Measurements from ENCODE around the gene RANBP1.

Gene RANBP1

DNA sequence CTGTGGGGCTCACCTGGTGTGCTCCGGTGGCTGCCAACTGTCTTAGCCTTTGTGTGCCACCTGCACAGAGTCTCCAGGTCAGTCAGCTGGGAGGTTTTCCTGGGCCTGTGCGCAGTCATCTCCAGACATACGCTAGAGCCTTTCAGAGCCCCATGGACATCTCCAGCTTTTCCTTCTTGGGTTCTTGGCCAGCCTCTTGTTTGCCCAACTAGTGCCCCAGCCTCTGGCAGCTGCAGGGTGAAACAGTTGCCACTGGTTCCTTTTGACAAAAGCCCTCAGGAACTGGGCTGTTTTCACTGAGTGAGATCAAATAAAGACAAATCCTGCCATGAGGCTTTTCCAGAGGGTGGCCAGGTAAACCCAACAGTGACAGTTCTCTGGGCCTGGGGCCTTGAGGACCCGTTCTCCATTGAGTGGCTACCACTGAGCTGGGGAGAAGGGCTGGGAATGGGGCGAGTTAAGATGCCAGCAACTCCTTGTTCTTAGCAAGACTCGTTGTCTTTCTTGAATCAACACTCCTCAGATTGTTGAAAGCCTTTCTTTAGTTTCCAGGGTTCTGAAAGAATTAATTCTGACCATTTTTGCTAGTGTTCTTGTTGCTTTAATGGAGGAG is 16.7 kb upstream of the RANBP1 start:
- no peak overlapping the region for H3K27ac ChIP-seq (ENCODE audit: low read depth, low read length)

DNA sequence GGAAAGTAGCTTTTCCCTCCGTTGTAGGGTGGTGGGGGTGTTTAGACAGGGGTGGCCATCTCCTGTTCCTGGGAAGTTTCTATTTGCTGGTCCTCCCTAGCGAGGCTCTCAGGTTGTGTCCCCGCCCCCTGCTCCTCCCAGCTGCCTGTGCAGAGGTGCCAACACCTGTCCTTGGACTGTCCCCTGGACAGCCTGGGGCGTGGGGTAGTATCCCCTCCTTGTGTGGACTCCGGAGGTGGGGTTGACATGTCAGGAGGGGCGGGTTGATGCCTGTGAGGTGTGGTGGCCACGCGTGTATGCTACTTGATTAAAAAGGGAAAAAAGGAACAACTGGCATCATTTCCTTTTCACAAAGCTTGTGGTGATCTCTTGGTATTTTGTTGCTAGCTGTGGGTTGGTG is 14.3 kb upstream of the RANBP1 start:
- H3K27me3 ChIP-seq (ENCODE audit: control insufficient read depth, insufficient read depth, low read length): no peaks in the 10 kb centered on the region
- H3K9me3 ChIP-seq (ENCODE audit: control insufficient read depth, insufficient read depth, low read length): no peaks in the 10 kb centered on the region
- H3K4me3 ChIP-seq (ENCODE audit: low read depth, low read length): no peak overlapping the region
- peaks cover 6% of the 10 kb centered on the region; the same call in 1 of the 2 replicates for H3K4me1 ChIP-seq (ENCODE audit: control insufficient read depth, insufficient read depth, low read length)
- H3K9ac ChIP-seq (ENCODE audit: low read depth, low read length): no peak overlapping the region
- H3K27ac ChIP-seq (ENCODE audit: low read depth, low read length): no peak overlapping the region
- peaks cover 92% of the 10 kb centered on the region for H3K36me3 ChIP-seq (ENCODE audit: control insufficient read depth, insufficient read depth, low read length)

More for the DNA sequence above, 16.7 kb upstream of the RANBP1 start:
- peaks cover 93% of the 10 kb centered on the region for H3K36me3 ChIP-seq (ENCODE audit: control insufficient read depth, insufficient read depth, low read length)
- no peak overlapping the region for H3K4me3 ChIP-seq (ENCODE audit: low read depth, low read length)
- no peaks in the 10 kb centered on the region for H3K27me3 ChIP-seq (ENCODE audit: control insufficient read depth, insufficient read depth, low read length)
- H3K9me3 ChIP-seq (ENCODE audit: control insufficient read depth, insufficient read depth, low read length): no peaks in the 10 kb centered on the region
- no peak overlapping the region for H3K9ac ChIP-seq (ENCODE audit: low read depth, low read length)
- H3K4me1 ChIP-seq (ENCODE audit: control insufficient read depth, insufficient read depth, low read length): peaks cover 6% of the 10 kb centered on the region; the same call in 1 of the 2 replicates

DNA sequence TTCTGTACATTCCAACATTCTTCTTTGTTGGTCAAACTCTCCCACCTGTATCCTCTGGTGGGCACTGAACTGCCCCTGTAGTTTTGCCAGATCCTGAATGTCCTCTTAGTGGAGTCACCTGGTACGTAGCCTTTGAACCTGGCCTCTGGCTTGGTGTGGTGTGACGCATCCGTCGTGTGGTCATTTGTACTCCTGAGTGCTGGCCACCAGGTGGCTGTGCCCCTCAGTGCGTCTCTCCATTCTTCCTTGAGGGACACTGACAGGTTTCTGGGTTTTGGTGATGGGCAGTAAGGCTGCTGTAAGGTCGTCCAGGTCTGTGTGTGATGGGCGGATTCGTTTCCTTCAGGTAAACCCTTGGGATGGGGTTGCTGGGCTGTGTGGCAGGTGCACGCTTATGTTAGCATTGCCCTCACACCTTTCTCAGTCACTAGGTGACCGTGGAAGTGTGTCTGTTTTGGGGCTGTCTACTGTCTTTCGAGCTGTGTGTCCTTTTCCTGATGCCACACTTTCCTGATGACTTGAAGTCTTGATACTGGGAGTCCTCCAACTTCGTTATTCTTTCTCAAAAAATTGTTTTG is 13.6 kb upstream of the RANBP1 start:
- no peak overlapping the region for H3K4me3 ChIP-seq (ENCODE audit: low read depth, low read length)
- peaks cover 92% of the 10 kb centered on the region for H3K36me3 ChIP-seq (ENCODE audit: control insufficient read depth, insufficient read depth, low read length)
- no peak overlapping the region for H3K27ac ChIP-seq (ENCODE audit: low read depth, low read length)
- no peaks in the 10 kb centered on the region for H3K27me3 ChIP-seq (ENCODE audit: control insufficient read depth, insufficient read depth, low read length)
- peaks cover 6% of the 10 kb centered on the region; the same call in 1 of the 2 replicates for H3K4me1 ChIP-seq (ENCODE audit: control insufficient read depth, insufficient read depth, low read length)
- H3K9ac ChIP-seq (ENCODE audit: low read depth, low read length): no peak overlapping the region
- no peaks in the 10 kb centered on the region for H3K9me3 ChIP-seq (ENCODE audit: control insufficient read depth, insufficient read depth, low read length)

DNA sequence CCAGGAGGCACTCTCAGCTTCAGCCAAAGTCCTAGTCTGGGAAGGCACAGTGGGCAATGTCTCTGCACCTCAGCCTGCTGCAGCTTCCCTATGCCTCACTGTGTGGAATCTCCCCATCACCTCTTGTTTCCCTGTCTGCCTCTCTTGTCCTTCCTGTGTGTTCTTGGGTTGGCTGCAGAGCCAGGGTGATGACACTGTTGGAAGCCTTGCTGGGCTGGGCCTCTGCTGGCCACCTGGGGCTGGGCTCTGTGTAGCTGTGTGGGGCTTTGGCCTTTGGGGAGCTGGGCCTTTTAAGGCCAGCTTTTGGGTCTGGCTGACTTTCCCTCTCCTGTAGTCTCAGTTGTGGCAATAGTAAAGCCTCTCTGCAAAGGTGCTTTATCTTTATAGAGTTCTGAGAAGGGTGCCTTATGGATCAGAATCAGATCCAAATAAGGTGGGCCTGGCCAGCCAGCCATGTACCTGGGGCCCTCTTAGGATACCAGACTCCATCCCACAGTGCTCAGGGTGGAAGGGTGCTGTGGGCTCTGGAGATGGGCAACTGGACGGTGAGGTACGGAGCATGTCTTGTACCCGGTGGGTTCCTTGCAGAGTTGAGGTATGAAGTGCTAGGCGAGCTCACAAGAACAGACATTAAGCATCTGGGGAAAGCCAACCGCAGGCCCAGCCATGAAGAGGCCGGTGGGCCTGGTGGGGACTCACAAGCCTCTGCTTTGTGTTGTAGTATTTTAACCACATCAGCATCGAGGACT is 10.3 kb upstream of the RANBP1 start:
- H3K27ac ChIP-seq (ENCODE audit: low read depth, low read length): no peak overlapping the region
- H3K9me3 ChIP-seq (ENCODE audit: control insufficient read depth, insufficient read depth, low read length): no peaks in the 10 kb centered on the region
- peaks cover 94% of the 10 kb centered on the region for H3K36me3 ChIP-seq (ENCODE audit: control insufficient read depth, insufficient read depth, low read length)
- H3K4me3 ChIP-seq (ENCODE audit: low read depth, low read length): no peak overlapping the region
- no peak overlapping the region for H3K9ac ChIP-seq (ENCODE audit: low read depth, low read length)
- peaks cover 1% of the 10 kb centered on the region; the same call in 1 of the 2 replicates for H3K4me1 ChIP-seq (ENCODE audit: control insufficient read depth, insufficient read depth, low read length)
- H3K27me3 ChIP-seq (ENCODE audit: control insufficient read depth, insufficient read depth, low read length): no peaks in the 10 kb centered on the region

DNA sequence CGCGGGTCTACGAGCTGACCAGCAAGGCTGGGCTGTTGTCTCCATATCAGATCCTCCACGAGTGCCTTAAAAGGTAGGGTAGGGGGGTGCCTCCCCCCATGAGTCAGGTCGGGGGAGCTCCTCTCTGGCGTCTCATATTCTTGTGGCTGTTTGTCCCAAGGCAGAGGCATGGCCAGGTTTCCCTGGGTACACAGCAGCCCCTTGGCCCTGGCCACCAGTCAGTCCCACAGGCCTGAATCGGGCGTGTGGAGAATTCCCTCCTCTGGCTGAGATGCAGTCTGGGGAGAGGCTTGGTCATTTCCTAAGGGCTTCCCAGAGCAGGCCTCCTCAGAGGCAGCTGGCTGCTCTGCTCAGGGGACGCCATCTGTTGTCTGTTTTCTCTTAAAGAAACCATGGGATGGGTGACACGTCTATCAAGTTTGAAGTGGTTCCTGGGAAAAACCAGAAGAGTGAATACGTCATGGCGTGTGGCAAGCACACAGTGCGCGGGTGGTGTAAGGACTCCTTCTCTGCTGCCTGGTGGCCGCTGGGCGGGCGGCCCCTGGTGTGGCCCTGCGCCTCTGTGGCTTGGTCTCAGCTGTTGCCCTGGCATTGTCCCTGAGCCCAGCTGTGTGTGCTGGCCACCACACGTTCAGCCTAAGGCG is 9.6 kb upstream of the RANBP1 start:
- H3K9ac ChIP-seq (ENCODE audit: low read depth, low read length): no peak overlapping the region
- H3K4me1 ChIP-seq (ENCODE audit: control insufficient read depth, insufficient read depth, low read length): no peaks in the 10 kb centered on the region
- H3K9me3 ChIP-seq (ENCODE audit: control insufficient read depth, insufficient read depth, low read length): no peaks in the 10 kb centered on the region
- no peaks in the 10 kb centered on the region for H3K27me3 ChIP-seq (ENCODE audit: control insufficient read depth, insufficient read depth, low read length)
- H3K36me3 ChIP-seq (ENCODE audit: control insufficient read depth, insufficient read depth, low read length): peaks cover 95% of the 10 kb centered on the region
- no peak overlapping the region for H3K4me3 ChIP-seq (ENCODE audit: low read depth, low read length)
- no peak overlapping the region for H3K27ac ChIP-seq (ENCODE audit: low read depth, low read length)

DNA sequence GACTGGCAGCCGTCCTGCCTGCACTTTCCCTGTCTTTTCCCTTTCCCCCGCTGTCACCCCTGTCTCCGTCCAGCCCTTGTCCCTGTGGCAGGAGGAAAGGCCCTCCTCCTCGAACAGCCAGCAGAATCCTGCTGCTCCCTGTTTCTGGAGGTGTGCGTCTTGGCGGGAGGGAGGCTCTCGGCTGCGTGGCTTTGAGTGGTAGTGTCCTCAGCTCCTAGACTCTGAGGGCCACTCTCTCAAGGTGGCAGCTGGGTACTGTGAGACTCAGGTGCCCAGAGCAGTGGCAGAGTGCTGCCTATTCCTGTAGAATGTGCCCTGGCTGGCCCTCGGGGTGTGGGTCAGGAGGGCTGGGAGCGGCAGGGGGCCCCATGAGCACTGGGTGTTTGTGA is 9.1 kb upstream of the RANBP1 start:
- Histone ChIP-seq H3K4me3 (ENCODE audit: low read depth, low read length) (no peak overlapping the region), H3K9me3 (ENCODE audit: control insufficient read depth, insufficient read depth, low read length) (no peaks in the 10 kb centered on the region), H3K4me1 (ENCODE audit: control insufficient read depth, insufficient read depth, low read length) (no peaks in the 10 kb centered on the region), H3K27me3 (ENCODE audit: control insufficient read depth, insufficient read depth, low read length) (no peaks in the 10 kb centered on the region), H3K36me3 (ENCODE audit: control insufficient read depth, insufficient read depth, low read length) (peaks cover 94% of the 10 kb centered on the region), H3K27ac (ENCODE audit: low read depth, low read length) (no peak overlapping the region), H3K9ac (ENCODE audit: low read depth, low read length) (no peak overlapping the region)

DNA sequence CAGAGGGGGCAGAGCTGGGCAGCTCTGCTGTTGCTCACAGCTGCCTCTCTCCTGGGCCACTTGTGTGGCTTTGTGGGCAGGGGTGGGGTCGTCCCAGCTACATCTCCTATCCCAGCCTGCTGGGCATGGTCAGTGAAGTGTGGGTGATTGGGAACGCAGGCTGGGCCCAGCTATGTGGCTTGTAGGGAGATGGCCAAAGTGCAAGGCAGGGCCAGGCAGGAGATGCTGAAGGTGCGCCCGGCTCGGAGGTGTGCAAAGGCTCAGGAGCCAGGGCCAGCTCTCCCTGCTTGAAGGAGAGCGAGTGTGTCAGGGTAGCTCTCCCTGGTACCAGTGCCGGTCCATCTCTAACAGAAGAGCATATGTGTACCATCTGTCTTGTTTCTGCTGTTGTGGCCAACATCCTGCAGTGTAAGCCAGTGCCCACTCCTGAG is 8.4 kb upstream of the RANBP1 start:
- Histone ChIP-seq H3K4me1 (ENCODE audit: control insufficient read depth, insufficient read depth, low read length) (no peaks in the 10 kb centered on the region), H3K27ac (ENCODE audit: low read depth, low read length) (no peak overlapping the region), H3K9ac (ENCODE audit: low read depth, low read length) (no peak overlapping the region), H3K9me3 (ENCODE audit: control insufficient read depth, insufficient read depth, low read length) (no peaks in the 10 kb centered on the region), H3K36me3 (ENCODE audit: control insufficient read depth, insufficient read depth, low read length) (peaks cover 94% of the 10 kb centered on the region), H3K4me3 (ENCODE audit: low read depth, low read length) (no peak overlapping the region), H3K27me3 (ENCODE audit: control insufficient read depth, insufficient read depth, low read length) (no peaks in the 10 kb centered on the region)

DNA sequence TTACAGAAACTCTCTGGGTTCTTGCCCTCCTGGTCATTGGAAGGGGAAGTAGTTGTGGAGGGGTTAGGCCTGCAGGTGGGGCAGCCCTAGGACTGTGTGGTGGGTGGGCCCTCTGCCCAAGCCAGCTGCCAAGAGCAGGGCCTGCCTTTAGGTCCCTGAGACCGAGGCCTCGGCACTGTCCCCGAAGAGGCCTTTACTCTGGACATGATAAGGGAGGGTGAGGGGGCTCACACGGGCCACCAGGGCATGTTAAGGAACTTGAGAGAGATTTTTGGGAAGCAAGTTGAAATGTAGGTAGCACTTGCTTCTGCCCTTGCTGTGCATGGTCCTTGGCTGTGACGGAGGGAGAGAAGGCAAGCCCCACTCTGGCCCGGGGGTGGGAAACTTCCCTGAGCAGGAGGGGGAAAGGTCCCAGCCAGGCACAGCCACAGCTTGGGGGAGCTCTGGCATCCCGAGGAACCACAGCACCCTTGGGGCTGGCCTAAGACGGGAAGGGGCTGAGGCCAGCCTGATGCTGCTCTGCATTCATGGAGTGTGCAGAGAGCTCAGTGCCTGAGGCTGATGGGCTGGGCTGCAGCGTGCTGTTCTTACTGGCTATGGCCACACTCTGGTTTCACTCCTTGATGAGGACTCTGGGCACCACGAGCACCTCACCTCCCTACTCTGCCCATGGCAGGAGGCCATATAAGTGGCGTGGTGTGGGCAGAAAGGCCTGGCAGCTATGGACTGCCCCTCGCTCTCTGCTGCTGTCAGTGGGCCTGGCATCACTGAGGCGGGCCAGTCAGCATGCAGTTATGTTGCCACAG is 7.8 kb upstream of the RANBP1 start:
- H3K4me1 ChIP-seq (ENCODE audit: control insufficient read depth, insufficient read depth, low read length): no peaks in the 10 kb centered on the region
- peaks cover 95% of the 10 kb centered on the region for H3K36me3 ChIP-seq (ENCODE audit: control insufficient read depth, insufficient read depth, low read length)
- H3K9me3 ChIP-seq (ENCODE audit: control insufficient read depth, insufficient read depth, low read length): no peaks in the 10 kb centered on the region
- no peak overlapping the region for H3K9ac ChIP-seq (ENCODE audit: low read depth, low read length)
- no peaks in the 10 kb centered on the region for H3K27me3 ChIP-seq (ENCODE audit: control insufficient read depth, insufficient read depth, low read length)
- H3K27ac ChIP-seq (ENCODE audit: low read depth, low read length): no peak overlapping the region
- H3K4me3 ChIP-seq (ENCODE audit: low read depth, low read length): no peak overlapping the region

DNA sequence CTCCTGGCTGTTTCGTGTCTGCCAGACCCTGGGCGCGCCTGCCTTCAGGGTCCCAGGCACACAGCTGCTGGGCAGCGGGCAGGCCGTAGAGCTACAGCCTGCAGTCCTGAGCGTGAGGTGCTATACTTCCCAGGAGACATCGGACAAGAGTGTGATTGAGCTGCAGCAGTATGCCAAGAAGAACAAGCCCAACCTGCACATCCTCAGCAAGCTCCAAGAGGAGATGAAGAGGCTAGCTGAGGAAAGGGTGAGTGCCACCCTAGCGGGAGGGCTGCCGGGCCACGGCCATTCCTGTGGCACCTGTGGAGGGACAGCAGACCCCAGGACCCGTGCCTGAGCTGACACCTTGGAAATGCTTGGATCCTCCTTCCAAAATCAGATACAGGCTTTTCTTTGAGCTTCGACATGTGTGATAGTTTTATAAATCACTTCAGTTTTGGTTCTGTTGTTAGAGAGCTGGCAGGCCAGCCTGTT is 7.1 kb upstream of the RANBP1 start:
- Histone ChIP-seq H3K4me3 (ENCODE audit: low read depth, low read length) (no peak overlapping the region), H3K36me3 (ENCODE audit: control insufficient read depth, insufficient read depth, low read length) (peaks cover 95% of the 10 kb centered on the region), H3K27me3 (ENCODE audit: control insufficient read depth, insufficient read depth, low read length) (no peaks in the 10 kb centered on the region), H3K9me3 (ENCODE audit: control insufficient read depth, insufficient read depth, low read length) (no peaks in the 10 kb centered on the region), H3K4me1 (ENCODE audit: control insufficient read depth, insufficient read depth, low read length) (no peaks in the 10 kb centered on the region), H3K27ac (ENCODE audit: low read depth, low read length) (no peak overlapping the region), H3K9ac (ENCODE audit: low read depth, low read length) (no peak overlapping the region)
